AG04450 (cell line): Measurements from ENCODE around the gene FBXO24. TPM values are rescaled to one million over a fixed set of nuclear protein-coding genes. Genes with fewer than 3 reads are reported as not detected.

Experiments used
- CTCF ChIA-PET: fragments of 300-600, 350-600 bp; formaldehyde crosslinking; extraction: SDS; loops from one replicate; lab custom pipeline; 2022; ENCODE audit warnings: antibody characterized with exemption, inconsistent platforms; lab: Charles Lee
- POLR2A ChIA-PET: fragments of 350-600 bp; formaldehyde crosslinking; extraction: SDS; loops from one replicate; lab custom pipeline; 2021; ENCODE audit warnings: antibody characterized with exemption, inconsistent platforms; lab: Yijun Ruan, JAX
- DNase-seq: peaks from one replicate; pipeline ENCODE4 v3.0.0-alpha.2; 2011; ENCODE audit warnings: low read depth, low spot score
- H3K27ac ChIP-seq: one replicate; pipeline ENCODE4 v1.5.1; 2012; ENCODE audit warnings: low read depth, low read length, control low read depth
- H3K27me3 ChIP-seq: one replicate; pipeline ENCODE4 v1.6.0; 2012; ENCODE audit warnings: low read length; ENCODE audit not compliant: control insufficient read depth, insufficient read depth
- H3K4me3 ChIP-seq: 2 replicates; pipeline ENCODE4 v1.5.1; 2011; ENCODE audit warnings: mild to moderate bottlenecking, low read depth, low read length, control low read depth
- H3K9me3 ChIP-seq: 2 replicates; pipeline ENCODE4 v1.5.1; 2012; ENCODE audit warnings: low read length; ENCODE audit not compliant: control insufficient read depth, insufficient read depth
- polyA plus RNA-seq: library from polyadenylated mRNA; depleted of rRNA; stranded (reverse); fragments of >200 nt; gene quantifications from 2 replicates; pipeline ENCODE4 v1.2.3, GENCODE V29; 2011
- TF ChIP-seq, protein P1 (sequence below): IDR thresholded peaks from 2 replicates; pipeline ENCODE4 v1.5.1; 2011; ENCODE audit warnings: low read depth, low read length, control low read depth, inconsistent platforms

Gene FBXO24
- polyA plus RNA-seq, 1 experiment: 0.29 TPM

GRCh38 chr7:100609958-100610357 is 23.8 kb downstream of the FBXO24 start:
- H3K4me3 ChIP-seq: no peak overlapping the region
- ChIA-PET POLR2A (interaction anchor here (0.7 kb wide), 1 partner anchor 91 kb away, joined by 4 read pairs; no protein-coding TSS in a partner anchor), CTCF (no interaction called here)
- no peak for DNase-seq
- TF ChIP-seq, protein P1, sequence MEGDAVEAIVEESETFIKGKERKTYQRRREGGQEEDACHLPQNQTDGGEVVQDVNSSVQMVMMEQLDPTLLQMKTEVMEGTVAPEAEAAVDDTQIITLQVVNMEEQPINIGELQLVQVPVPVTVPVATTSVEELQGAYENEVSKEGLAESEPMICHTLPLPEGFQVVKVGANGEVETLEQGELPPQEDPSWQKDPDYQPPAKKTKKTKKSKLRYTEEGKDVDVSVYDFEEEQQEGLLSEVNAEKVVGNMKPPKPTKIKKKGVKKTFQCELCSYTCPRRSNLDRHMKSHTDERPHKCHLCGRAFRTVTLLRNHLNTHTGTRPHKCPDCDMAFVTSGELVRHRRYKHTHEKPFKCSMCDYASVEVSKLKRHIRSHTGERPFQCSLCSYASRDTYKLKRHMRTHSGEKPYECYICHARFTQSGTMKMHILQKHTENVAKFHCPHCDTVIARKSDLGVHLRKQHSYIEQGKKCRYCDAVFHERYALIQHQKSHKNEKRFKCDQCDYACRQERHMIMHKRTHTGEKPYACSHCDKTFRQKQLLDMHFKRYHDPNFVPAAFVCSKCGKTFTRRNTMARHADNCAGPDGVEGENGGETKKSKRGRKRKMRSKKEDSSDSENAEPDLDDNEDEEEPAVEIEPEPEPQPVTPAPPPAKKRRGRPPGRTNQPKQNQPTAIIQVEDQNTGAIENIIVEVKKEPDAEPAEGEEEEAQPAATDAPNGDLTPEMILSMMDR: no peak
- peaks cover 3% of the 10 kb centered on the region; the same call in 1 of the 2 replicates for H3K9me3 ChIP-seq
- H3K27me3 ChIP-seq: no peaks in the 10 kb centered on the region
- H3K27ac ChIP-seq: no peak overlapping the region

DNA sequence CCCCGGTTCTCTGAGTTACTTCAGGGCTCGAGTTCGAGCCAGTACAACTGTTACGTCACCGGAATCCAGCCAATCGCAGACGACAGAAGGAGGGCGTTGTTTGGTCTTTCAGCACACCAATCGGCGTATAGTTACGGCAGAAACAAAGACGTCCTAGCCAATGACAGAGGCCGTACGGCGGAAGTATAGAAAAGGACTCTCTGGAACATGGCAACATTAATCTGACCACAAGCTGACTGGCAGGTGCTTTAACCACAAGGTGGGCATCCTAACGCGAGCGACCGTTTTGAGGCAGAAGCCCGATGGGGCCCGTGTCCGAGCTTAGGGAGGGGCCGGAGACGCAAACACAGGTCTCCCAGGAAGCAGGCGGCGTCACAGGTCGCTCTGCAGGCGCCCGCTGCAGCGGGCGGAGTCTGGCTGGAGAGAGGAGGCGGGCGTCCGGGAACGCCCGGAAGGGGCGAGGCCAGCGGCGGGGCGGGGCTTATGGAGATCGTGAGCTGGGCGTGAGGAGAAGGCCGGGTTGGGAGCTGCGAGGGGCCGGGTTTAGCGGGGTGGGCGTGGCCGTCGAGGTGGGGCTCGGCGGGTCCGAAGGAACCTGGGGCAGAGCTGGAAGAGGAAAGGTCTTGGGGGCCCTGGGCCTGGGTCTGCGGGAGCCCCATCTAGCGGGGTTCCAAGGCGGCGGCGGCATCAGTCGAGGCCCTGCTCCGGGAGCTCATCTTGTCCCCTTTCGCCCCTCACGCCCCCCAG is 26.0 kb downstream of the FBXO24 start, which contains the start of gene MOSPD3:
Gene MOSPD3, plus strand, starts transcription at position 558 of the 747 bp plus-strand sequence. CDS start 252 bp downstream, outside the sequence.
- TF ChIP-seq, protein P1: no peak
- DNase-seq: peak; percentile 99
- H3K9me3 ChIP-seq: peaks cover 3% of the 10 kb centered on the region; the same call in 1 of the 2 replicates
- peak within 1 kb of the TSS; percentile 90 for H3K4me3 ChIP-seq
- no peaks in the 10 kb centered on the region for H3K27me3 ChIP-seq
- ChIA-PET CTCF (interaction anchor here (0.6 to 1.9 kb wide), 12 partner anchors 9 to 240 kb away, joined by 3 to 9 read pairs (median 4); partner anchors contain the start of genes FBXO24, PCOLCE, POP7 and SLC12A9), POLR2A (interaction anchor here (0.5 to 2.1 kb wide), 10 partner anchors 9 to 507 kb away, joined by 3 to 30 read pairs (median 4); partner anchors contain the start of genes EPHB4, FBXO24, GNB2 and LRCH4)
- H3K27ac ChIP-seq: peak within 1 kb of the TSS; percentile 82

GRCh38 chr7:100612730-100613390 is 26.7 kb downstream of the FBXO24 start:
- peaks cover 3% of the 10 kb centered on the region; the same call in 1 of the 2 replicates for H3K9me3 ChIP-seq
- CTCF ChIA-PET: interaction anchor here (0.6 to 1.9 kb wide), 12 partner anchors 10 to 239 kb away, joined by 3 to 9 read pairs (median 4); partner anchors contain the start of genes FBXO24, PCOLCE and POP7
- TF ChIP-seq, protein P1: no peak; the same call in 1 of the 2 replicates
- POLR2A ChIA-PET: interaction anchor here (0.7 to 2.1 kb wide), 9 partner anchors 10 to 215 kb away, joined by 3 to 30 read pairs (median 3); partner anchors contain the start of genes EPHB4, FBXO24, LRCH4 and PCOLCE
- DNase-seq: no peak
- peak overlapping the region; percentile 90 for H3K4me3 ChIP-seq
- no peaks in the 10 kb centered on the region for H3K27me3 ChIP-seq
- H3K27ac ChIP-seq: no peak overlapping the region

DNA sequence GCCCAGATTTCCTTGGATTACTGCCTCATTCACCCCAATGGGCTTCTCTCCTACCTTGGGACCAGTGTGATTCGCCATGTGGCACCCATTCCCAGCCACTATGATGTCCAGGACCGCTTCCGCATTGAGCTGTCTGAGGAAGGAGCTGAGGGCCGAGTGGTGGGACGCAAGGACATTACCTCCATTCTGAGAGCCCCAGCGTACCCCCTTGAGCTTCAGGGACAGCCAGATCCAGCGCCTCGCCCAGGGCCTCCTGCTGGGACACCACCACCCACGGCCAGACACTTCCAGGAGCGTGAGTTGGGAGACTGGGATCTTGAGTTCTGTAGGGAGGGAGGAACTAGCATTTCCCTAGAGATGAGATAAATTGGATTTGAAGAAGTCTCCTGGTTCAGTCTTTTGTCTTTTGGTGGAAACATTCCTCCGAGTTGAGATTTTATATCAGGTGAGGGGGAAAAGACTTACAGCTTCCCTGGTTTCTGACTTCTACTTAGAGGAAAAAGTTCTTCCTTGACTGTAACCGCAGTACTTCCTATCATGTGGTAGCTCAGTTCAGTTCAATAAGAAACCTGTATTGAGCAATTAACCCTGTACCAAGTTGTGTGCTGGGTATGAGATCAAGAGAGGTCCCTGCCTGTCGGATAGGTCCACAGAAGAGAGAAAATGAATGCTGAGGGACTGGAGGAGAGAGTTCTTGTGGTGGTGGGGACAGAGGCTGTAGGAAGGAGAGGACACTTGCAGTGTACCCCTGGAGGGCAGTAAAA is 27.5 kb downstream of the FBXO24 start:
- peaks cover 3% of the 10 kb centered on the region; the same call in 1 of the 2 replicates for H3K9me3 ChIP-seq
- no peak for DNase-seq
- ChIA-PET POLR2A (interaction anchor here (0.6 to 2.1 kb wide), 4 partner anchors 11 to 185 kb away, joined by 3 to 30 read pairs (median 18); partner anchors contain the start of genes FBXO24, LRCH4, PCOLCE and ZCWPW1), CTCF (interaction anchor here (0.5 to 1.9 kb wide), 4 partner anchors 11 to 111 kb away, joined by 3 to 6 read pairs (median 4); partner anchors contain the start of genes FBXO24 and PCOLCE)
- H3K4me3 ChIP-seq: peak overlapping the region; percentile 90
- H3K27me3 ChIP-seq: no peaks in the 10 kb centered on the region
- TF ChIP-seq, protein P1: no peak
- H3K27ac ChIP-seq: no peak overlapping the region
